Activated CD4-positive, alpha-beta T cell treated with anti-CD3 and anti-CD28 coated beads for 1 hour (primary cell): ENCODE data around the gene SMURF1.
"Not testable (repeated sequence)": the region's sequence is repeated elsewhere in the genome, so short reads cannot be mapped to it uniquely, and the experiment has no call there.

ENCODE experiments used
- DNase-seq: peaks from one replicate; pipeline ENCODE4 v3.0.0-alpha.2; 2020

SMURF1 gene

DNA sequence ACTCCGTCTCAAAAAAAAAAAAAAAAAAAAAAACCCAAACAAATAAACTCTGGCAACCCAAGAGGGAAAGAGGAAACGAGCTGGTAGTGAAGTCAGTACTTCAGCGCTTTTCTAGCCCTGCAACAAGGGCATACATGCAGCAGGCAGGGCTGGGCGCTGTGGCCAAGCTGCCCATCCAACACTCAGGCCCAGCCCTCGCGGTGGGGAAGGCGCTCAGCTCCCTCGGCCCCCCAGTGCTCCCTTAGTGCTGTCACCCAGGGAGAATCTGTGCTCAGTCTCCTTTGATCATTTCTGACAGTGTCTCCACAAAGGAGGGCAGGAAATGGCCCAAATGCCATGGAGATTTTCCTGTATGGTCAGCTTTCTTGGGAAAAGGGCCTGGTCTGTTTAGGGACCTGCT is 97.2 kb downstream of the SMURF1 start:
- no peak for DNase-seq

DNA sequence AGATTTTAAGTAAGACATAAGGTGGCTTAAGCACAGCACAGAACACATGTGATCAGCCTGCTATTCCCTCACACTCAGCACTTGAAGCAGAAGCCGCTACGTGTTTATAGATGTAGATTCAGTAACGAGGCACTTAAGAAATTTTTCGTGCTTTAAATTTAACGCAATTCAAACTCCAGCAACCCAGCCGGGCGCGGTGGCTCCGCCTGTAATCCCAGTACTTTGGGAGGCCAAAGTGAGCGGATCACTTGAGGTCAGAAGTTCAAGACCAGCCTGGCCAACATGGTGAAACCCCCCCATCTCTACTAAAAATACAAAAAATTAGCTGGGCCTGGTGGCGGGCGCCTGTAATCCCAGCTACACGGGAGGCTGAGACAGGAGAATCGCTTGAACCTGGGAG is 97.6 kb downstream of the SMURF1 start:
- not testable (repeated sequence) for DNase-seq

DNA sequence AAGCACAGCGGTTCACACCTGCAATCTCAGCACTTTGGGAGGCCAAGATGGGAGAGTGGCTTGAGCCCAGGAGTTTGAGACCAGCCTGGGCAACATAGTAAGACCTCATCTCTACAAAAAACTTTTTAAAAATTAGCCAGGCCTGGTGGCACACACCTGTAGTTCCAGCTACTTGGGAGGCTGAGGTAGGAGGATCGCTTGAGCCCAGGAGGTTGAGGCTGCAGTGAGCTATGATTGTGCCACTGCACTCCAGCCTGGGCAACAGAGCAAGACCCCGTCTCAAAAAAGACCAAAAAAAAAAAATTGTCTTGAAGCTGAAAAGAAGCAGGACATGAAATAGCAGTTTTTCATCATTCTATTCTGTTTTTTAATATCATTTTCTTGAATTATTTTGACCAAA is 99.0 kb downstream of the SMURF1 start:
- not testable (repeated sequence) for DNase-seq

DNA sequence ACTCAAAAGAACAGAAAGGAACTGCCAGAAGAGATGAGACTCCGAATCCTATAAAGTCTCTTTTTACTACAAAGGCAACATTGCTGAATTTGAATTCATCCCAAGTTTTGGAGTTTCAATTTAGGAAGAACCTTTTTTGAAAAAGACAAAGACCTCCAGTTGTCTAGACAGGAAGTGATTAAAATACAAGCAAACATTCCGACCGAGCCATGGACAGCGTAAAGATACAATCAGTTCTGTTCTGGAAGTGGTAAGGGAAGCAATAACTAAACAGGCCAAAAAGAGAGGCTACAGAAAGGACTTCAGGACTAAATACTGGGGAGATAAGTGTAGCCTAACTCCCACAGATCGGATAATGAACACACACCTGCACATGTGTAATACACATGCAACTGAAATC is 101.0 kb downstream of the SMURF1 start:
- DNase-seq, result no peak

DNA sequence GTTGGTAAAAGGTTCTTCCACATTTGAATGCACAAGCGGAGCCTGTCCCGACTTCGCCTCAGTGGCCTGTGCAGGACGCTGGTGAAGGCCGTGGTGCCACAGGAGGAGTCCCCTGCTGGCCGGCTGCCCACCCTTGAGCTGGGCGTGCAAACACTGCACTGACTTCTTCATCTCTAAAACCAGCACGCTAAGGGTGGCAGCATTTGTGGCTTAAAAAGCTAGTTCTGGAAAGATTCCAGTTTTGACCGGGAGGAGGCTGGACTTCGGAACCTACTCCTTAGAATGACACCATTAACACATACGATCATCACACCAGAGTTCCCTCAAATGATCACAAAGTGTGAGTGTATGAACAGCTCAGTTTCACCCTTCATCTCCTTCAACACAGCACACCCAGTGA is 102.4 kb downstream of the SMURF1 start:
- DNase-seq, result no peak

DNA sequence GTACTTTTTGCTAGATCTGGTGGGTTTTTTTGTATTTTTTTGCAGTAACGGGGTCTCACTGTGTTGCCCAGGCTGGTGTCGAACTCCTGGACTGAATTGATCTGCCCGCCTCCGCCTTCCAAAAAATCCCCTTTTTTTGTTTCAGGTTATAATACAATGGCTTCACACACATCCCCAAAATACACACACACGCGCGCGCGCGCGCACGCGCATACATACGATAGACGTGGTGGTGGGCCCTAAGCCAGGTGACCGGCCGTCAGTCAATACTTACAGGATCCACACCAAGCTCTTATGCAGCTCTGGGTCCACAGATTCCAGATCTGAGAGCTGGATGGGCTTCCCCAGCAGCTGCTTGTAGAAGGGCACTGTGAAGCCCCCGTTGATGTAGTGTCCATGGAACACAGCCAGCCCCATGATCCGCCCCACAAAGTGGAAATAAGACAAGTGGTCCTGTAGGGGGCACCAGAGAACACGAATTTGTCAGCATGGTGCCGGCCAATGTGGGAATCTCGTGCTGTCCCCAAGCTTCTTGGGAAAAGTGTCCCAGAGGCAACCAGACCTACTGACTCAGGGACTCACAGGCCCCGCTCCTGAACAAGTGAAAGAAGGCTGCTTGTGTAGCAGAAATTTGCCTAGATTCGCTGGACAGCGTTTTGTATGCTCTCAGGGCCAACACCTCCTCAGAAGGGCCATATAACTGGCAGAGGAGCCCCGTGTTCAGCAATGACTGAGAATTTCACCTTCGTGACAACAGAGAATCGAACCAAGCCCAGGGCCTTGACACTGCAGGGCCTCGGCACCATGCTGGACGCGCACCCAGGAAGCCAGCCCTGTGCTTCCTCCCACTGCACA is 103.6 kb downstream of the SMURF1 start:
- peak; percentile 25 for DNase-seq

DNA sequence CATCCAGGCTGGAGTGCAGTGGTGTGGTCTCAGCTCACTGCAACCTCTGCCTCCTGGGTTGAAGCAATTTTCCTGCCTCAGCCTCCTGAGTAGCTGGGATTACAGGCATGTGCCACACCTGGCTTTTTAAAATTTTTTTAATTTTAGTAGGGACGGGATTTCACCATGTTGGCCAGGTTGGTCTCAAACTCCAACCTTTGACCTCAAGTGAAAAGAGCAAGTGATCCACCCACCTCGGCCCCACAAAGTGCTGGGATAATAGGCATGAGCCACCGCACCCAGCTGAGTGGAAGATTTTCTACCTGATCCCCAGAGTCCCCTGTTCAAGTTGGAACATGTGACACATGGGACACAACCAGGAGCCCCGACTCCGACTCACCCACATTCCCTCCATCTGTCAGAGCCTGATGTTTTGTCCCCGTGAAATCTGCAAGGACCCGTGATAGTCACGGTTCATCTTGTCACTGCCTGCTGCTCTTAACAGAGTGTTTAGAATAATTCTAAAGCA is 104.5 kb downstream of the SMURF1 start:
- DNase-seq, result no peak

DNA sequence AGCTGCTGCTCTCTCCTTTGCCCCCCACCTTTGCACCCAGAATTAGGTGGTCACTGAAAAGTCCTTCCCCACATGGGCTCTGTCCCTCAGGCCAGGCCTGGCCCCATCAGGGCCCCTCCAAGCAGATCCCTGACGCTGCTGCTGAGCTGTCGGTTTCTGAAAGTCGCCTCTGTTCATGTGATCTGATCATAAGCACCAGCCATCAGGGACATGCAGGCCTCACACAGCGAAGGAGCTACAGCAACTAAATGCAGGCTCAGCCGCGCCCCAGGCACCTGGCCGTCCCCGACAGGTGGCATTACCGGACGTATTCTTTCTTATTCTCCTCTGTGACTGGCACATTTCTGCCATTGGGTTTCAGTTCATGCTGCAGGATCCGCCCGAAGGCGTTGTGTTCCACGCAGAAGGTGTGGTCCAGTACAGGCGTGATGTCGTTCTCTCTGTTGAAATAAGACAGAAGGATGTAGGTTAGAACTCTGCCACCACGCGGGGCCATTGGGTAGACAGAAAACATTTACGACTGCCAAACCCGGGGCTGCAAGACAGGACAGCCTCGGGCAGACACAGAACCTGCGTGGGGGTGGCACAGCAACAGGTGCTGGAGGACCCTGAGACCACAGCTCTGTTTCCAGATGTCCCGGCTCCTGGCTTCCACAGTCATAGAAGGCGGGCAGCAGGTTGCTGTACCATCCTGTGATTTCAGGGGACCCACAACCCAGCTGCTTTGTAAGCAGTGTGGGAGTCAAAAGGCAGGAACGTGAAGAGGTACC is 105.6 kb downstream of the SMURF1 start:
- no peak for DNase-seq

DNA sequence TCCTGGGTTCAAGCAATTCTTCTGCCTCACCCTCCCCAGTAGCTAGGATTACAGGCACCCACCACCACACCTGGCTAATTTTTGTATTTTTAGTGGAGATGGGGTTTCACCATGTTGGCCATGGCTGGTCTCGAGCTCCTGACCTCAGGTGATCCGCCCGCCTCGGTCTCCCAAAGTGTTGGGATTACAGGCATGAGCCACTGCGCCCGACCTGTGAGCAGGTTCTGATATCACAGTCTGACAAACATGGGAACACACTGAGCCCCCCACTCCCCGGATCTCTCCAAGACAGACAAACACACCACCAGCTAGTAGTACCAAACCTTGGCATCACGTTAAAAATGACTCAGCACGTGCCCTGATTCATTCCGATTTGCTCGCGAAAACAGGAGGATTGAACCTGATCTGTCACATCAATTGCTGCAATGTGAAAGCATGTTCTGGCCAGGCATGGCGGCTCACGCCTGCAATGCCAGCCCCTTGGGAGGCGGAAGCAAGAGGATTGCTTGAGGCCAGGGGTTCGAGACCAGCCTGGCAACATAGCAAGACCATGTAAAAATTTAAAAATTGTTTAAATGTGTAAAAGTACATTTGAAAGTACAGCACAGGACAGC is 106.5 kb downstream of the SMURF1 start:
- DNase-seq, result no peak

DNA sequence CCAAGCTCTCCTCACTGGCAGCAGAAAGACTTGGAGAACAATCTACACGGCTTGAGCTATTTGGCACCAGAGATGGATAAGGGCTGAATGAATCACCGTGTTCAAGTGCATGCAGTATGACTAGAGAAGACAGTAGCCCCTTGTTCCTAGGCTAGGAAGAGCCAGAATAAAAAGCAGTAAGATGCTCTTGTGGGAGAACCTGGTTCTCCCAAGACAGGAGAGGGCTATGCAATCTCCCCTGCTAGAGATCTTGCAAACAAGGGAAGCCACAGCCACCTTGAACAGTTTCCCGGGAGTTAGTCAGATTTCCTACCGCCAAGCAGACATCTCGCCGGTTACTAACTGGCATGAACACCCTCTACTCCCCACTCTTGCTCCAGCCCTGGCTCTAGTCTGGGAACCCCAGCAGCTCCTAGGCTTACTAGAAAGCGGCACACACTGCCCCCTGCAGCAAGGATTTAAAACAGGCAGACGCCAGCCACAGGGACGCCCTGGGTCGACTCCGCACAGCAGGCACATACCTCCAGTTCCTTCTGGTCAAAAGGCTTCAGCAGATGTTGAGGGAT is 107.3 kb downstream of the SMURF1 start:
- no peak for DNase-seq

DNA sequence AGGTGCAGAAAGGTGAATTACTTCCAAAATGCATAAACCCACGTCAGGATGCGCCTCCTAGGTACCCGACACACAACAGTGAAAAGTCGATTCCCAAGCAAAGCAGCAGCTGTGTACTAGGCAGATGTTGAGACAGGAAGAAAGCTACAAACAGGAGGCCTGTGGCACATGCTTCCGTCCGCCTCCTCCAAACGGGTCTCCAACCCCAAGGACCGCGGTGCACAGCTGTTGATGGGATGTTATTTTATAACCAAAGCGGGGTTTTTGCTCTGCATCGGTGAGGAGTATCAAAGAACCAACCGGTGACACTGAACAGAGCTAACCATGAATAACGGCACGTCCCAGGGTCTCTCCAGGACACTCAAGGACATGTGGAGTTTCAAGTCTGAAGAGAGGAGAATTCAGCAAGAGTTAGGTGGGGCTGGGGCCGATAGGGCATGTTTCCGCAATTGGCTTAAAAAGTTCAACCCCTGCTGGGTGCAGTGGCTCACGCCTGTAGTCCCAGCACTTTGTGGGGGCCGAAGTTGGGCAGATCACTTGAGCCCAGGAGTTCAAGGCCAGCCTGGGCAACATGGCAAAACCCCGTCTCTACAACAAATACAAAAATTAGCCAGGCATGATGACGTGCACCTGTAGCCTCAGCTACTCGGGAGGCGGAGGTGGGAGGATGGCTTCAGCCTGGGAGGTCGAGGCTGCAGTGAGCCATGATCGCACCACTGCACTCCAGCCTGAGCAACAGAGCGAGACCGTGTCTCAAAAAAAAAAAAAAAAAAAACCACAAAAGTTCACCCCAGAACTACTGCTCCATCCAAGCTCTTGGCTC is 108.0 kb downstream of the SMURF1 start:
- no peak for DNase-seq

DNA sequence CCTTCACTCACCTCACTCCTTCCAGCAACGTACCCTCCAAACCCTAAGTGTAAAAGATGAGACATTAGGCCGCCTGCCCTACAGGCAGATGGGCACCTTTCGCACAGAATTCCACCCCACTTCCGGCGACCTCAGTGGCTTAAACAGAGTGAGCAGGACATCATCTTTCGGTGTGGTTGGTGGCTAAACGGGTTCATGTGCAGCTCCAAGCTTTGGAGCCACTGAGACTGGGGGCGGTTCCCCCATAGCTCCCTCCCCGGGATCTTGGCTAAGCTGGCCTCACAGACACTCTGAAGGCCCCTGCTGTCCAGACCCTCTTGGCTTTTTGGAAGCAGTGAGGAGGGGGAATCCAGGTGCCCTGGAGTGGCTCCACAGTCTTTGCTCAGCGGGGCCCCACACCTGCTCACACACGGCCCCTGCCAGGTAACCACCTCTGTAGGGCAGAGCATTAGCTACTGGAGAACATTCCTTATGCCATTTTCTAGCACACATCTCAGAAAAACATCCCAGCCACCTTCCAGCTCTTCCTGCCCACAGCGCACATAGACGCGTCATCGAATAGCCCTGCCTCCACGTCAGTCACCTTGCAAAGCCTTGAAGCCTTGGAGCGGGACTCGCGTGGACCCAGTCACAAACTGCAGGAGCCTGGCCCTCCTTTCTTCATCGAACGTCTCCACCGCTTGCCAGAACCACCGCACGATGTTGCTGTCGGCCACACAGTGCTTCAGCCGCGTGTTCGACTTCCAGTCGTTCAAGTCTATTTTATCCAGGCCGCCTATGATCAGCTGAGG is 108.8 kb downstream of the SMURF1 start:
- no peak for DNase-seq

DNA sequence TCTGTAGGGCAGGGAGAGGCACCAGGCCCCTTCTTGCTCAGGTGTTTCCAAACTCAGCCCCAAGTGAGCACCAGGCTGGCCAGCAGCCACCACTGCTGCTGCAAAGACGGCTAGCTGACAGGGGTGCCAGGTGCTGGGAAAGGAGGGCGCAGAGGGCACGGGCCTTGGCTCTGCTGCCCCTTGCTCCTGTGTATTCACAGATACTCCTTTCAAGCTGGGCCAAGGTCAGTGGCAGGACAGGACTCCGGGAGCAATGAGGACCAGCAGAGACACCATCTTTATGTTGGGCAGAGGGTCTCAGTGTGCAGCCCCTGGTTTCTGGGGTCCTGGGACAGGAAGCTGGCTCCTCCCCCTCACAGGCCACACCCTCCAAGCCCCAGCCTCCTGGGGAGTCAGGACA is 110.1 kb downstream of the SMURF1 start:
- DNase-seq, result no peak

DNA sequence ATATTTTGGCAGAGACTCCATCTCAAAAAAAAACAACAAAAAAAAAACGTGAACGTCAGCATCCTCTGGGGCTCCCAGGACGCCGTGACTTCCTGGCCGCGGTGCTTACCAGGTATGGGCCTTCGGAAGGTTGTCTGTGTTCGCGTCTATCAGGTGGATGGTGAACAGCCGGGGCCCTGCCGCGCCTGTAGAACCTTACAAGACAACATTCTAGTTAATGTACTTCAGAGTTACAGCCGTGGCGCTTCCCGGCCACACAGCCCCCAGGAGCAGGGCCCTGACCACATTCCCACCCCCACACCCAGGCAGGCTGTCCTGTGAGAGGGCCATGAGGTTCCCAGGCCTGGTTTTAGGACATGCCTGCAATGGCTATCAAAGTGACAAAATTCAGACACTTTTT is 111.0 kb downstream of the SMURF1 start:
- no peak for DNase-seq

DNA sequence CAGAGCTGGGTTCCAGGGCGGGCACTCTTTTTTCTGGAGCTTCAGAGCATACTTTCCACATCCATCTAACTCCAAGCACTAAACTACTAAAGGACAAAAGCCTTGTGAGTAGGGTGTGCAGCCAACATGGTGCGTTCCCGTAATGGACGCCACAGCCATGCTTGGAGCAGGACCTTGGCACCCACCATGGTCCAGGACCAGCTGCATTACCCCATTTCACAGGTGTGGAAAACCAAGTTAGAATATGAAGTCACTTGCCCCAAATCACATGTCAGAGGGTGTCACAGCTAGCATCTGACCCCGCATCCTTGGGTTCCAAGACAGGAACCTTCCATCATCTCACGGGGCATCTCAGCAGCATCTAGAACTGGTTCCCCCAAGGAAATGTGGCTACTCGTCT is 112.4 kb downstream of the SMURF1 start:
- no peak for DNase-seq

DNA sequence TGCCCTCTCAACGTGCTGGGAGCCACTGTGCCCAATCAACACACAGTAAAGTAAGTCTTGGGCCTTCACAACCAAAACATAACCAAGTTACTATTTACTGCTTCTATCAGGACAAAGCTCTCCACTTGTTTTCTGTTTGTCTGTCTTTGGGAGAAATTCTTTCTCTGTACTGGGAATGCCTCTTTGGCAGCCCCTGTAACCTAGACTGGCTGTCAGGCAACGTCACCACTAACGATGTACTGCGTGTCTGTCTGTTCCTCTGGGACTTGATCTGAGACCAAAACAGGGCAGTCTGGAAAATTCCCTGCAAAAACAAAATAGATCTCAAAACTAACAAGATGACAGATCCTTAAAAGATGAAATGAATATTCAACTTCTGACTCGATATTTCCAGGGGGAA is 113.0 kb downstream of the SMURF1 start:
- no peak for DNase-seq

DNA sequence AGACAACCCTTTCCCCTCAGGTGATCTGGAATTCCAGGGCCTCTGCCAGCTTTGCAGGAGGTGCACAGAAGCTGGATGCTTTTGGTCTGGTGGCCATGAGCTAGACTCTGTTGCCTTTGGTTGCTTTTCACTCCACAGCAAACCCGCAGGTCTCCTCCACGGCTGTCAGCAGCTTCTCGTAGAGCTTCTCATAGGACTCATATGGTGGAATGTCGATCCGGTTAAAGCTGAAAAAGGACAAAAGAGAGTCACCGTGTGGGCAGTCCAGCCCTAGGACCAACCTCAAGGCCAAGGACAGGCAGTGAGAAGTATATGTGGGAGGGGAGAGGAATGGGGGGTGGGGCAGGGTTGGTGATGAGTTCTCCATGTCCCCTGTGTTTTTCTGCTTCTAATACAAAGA is 113.5 kb downstream of the SMURF1 start:
- no peak for DNase-seq

DNA sequence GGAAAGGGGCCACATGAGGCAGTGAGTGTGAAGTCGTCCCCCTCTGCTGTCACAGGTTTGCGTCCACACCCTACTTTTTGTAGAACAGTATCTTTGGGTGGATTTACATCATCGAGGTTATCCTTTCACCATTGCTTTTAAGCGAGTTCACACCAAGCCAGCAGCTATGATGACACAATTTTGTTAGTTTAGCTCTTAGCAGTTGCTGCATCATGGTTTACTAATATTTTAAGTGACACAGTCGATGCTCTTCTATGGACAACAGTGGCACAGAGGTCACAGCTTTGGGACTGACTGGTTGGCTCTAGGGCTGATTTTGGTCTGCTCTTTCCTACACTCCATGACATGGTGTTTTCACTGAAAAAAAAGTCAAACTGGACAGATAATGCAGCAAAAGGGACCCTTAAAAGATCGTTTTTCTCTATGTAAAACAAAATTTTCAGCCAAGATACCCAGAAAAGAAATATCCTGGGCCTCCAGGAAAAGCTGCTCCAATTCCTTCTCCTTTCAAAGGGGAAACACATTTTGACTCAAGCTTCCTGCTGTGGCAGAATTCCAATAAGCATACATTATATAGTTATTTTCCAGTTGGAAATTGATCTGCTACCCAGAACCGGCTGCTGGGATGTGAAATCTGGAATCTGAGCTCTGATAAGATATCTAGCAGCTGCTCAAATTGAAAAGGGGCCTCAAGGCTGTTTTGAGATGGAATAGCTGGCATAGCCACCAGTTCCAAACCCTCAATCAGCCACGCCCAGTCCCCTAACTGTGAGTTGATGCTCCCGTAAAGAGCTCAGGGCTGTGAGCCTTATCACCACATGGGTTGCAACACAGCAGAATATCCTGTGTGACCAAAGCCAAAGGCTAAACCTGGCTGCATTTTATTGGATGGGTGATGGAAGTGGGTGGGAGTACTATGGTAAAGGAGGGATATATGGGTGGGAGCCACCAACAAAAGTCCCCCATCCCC is 114.2 kb downstream of the SMURF1 start:
- DNase-seq, result no peak

DNA sequence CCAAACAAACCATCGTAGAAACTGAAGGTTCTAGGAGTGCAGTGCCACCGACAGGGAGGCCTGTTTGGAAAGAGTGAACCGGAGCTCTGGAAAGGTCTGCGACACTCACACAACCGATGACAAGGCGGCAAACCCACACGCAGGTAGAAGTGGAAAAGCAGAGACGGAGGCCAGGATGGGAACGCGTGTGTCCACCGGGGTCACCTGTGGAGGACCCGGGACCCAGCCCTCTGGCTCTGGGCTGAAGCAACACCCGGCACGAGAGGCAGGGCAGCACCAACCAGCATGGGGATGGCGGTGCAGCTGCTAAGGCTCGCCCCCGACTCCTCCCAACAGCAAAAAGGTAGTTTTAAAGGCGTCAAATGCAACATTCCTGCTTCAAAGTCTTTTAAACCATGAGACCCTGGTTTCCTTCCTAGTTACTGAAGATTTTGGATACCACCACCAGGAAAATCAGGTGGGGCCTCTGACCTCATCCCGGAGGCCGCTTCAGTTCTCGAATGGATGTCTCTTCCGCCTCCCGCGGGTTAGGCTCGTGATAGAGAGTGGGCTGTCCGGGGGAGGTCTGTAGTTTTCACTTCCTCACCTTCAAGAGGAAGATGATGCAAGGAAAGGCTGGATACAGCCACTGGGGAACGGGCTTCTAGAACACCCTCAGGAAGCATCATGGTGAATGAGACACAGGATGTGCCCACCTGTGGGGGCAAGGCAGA is 115.5 kb downstream of the SMURF1 start:
- no peak for DNase-seq

DNA sequence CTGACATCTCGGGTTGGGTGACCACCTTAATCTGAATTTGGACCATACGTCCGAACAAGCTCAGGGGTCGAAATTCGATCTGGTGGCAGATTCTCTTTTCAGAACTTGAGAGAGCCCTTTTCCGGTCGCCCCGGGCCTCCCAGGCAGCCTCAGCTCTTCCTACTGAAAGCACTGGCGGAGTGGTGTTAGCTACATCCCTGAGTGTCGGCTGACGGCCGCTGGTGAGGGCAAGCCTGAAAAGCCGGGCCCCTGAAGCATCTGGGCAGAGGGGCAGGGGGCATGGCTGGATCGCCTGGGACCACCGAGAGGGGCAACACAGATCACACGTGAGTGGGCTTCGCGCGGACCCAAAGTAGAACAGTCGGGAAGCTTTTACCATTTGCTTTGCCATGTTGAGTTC is 116.1 kb downstream of the SMURF1 start:
- DNase-seq, result no peak
